Measurements from ENCODE around the gene ARL2BP.

ARL2BP gene

DNA sequence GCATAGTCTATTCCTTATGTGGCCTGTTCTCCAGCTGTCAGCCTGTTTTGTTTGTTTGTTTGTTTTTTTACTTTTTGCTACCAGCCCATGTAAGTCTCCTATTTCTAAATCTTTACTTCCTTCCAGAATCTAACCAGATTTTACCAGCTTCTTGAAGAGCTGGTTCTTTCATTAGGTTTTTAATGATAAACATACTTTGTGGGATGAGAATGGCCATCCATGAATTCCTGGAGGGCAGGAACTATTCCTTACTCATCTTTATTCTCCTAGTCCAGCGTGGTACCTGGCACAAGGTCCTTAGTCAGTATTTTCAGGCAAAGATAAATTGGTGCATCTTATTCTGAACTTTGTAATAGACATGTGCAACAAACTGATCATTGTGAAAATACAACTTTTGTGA is 41.6 kb upstream of the ARL2BP start:
- Histone ChIP-seq H3K36me3 (peaks cover 36% of the 10 kb centered on the region), H3K4me3 (ENCODE audit: low read depth in 1 of 2, low read length in 1 of 2) (no peak overlapping the region), H3K27me3 (no peaks in the 10 kb centered on the region), H3K4me1 (ENCODE audit: control insufficient read depth in 1 of 2, insufficient read depth in 1 of 2, low read depth in 1 of 2, low read length in 1 of 2) (no peaks in the 10 kb centered on the region), H3K27ac (no peak overlapping the region), H3K9me3 (no peaks in the 10 kb centered on the region)
- no peak for TF ChIP-seq CTCF (IDR thresholded peaks at IDR 0.05)

- TF ChIP-seq CTCF (IDR thresholded peaks at IDR 0.05) = no peak
- H3K4me3 ChIP-seq (ENCODE audit: low read depth in 1 of 2, low read length in 1 of 2) = no peak overlapping the region
- no peaks in the 10 kb centered on the region for H3K9me3 ChIP-seq
- peaks cover 49% of the 10 kb centered on the region for H3K36me3 ChIP-seq
- H3K27ac ChIP-seq = no peak overlapping the region
- H3K4me1 ChIP-seq (ENCODE audit: control insufficient read depth in 1 of 2, insufficient read depth in 1 of 2, low read depth in 1 of 2, low read length in 1 of 2) = no peaks in the 10 kb centered on the region
- no peaks in the 10 kb centered on the region for H3K27me3 ChIP-seq
Measured at GRCh38 chr16:57204675-57205074, 40.4 kb upstream of the ARL2BP start.

- no peaks in the 10 kb centered on the region for H3K9me3 ChIP-seq
- H3K4me3 ChIP-seq (ENCODE audit: low read depth in 1 of 2, low read length in 1 of 2) = no peak overlapping the region
- TF ChIP-seq CTCF (IDR thresholded peaks at IDR 0.05) = no peak
- no peaks in the 10 kb centered on the region for H3K4me1 ChIP-seq (ENCODE audit: control insufficient read depth in 1 of 2, insufficient read depth in 1 of 2, low read depth in 1 of 2, low read length in 1 of 2)
- H3K27me3 ChIP-seq = no peaks in the 10 kb centered on the region
- H3K36me3 ChIP-seq = peaks cover 88% of the 10 kb centered on the region
- no peak overlapping the region for H3K27ac ChIP-seq
Measured at GRCh38 chr16:57208926-57209325, 36.1 kb upstream of the ARL2BP start.

- no peak overlapping the region for H3K4me3 ChIP-seq (ENCODE audit: low read depth in 1 of 2, low read length in 1 of 2)
- H3K36me3 ChIP-seq = peaks cover 93% of the 10 kb centered on the region
- no peaks in the 10 kb centered on the region for H3K9me3 ChIP-seq
- no peaks in the 10 kb centered on the region for H3K4me1 ChIP-seq (ENCODE audit: control insufficient read depth in 1 of 2, insufficient read depth in 1 of 2, low read depth in 1 of 2, low read length in 1 of 2)
- TF ChIP-seq CTCF (IDR thresholded peaks at IDR 0.05) = no peak
- H3K27ac ChIP-seq = no peak overlapping the region
- H3K27me3 ChIP-seq = no peaks in the 10 kb centered on the region
Measured at GRCh38 chr16:57209780-57210179, 35.3 kb upstream of the ARL2BP start.

GRCh38 chr16:57213462-57213861 is 31.6 kb upstream of the ARL2BP start:
- no peaks in the 10 kb centered on the region for H3K27me3 ChIP-seq
- peaks cover 97% of the 10 kb centered on the region for H3K36me3 ChIP-seq
- H3K9me3 ChIP-seq = peaks cover 4% of the 10 kb centered on the region
- no peak overlapping the region for H3K27ac ChIP-seq
- H3K4me1 ChIP-seq (ENCODE audit: control insufficient read depth in 1 of 2, insufficient read depth in 1 of 2, low read depth in 1 of 2, low read length in 1 of 2) = no peaks in the 10 kb centered on the region
- H3K4me3 ChIP-seq (ENCODE audit: low read depth in 1 of 2, low read length in 1 of 2) = no peak overlapping the region
- TF ChIP-seq CTCF (IDR thresholded peaks at IDR 0.05) = no peak

- Histone ChIP-seq H3K27me3 (no peaks in the 10 kb centered on the region), H3K4me3 (ENCODE audit: low read depth in 1 of 2, low read length in 1 of 2) (no peak overlapping the region), H3K4me1 (ENCODE audit: control insufficient read depth in 1 of 2, insufficient read depth in 1 of 2, low read depth in 1 of 2, low read length in 1 of 2) (no peaks in the 10 kb centered on the region), H3K36me3 (peaks cover 84% of the 10 kb centered on the region), H3K27ac (no peak overlapping the region), H3K9me3 (peaks cover 4% of the 10 kb centered on the region)
- no peak for TF ChIP-seq CTCF (IDR thresholded peaks at IDR 0.05)
Measured at GRCh38 chr16:57216968-57217367, 28.1 kb upstream of the ARL2BP start.

All from neutrophil (primary cell).